ENCODE results near the gene EDN2. TPM values are rescaled to one million over a fixed set of nuclear protein-coding genes. Genes with fewer than 3 reads are reported as not detected.

Gene EDN2
- total RNA-seq, 4 donors from 2014 or later: 0.78 to 3.1 TPM; not detected in 2

DNA sequence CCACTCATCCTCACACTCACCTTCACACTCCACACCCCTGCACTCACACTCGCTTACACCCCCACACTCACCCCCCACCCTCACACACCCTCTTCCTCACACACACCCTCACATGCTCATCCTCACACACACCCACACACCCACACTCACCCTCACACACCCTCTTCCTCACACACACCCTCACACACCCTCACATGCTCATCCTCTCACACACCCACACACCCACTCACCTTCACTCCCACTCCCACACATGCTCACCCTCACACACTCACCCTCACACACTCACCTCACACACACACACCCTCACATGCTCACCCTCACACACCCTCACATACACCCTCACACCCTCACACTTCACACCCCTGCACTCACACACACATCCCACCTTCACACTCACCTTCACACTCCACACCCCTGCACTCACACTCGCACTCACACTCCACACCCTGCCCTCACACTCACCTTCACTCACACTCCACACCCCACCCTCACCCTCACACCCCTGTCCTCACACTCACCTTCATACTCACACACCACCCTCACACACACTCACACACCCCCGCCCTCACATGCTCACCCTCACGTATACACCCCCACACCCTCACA lies 42.6 kb upstream of the EDN2 start:
- no peak for DNase-seq (ENCODE audit: low spot score in 2 of 2)

DNA sequence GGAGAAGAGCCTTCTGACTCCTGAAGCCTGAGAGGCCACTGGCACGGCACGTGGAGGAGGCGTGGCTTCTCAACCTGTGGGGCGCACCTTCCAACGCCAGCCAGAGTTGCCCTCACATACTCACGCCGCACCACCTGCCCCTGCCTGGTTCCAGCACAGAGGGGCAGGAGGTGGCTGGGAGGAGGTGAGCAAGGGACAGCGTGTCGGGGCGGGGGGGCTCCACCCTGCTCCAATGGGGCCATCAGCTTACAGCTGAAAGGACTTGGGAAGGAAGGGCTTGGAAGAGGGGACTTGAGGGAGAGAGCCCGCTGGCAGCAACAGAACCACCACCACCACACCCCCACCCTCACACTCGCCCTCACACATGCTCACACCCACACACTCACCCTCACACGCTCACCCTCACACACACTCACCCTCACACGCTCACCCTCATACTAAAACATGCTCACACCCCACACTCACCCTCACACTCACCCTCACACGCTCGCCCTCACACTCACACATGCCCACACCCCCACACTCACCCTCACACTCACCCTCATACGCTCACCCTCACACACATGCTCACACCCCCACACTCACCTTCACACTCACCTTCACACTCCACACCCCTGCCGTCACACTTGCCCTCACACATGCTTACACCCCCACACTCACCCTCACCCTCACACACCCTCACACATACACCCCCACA lies 41.6 kb upstream of the EDN2 start:
- WGBS, 2 donors: 80 to 82% methylated on average over 17 to 18 of the region's 18 CpGs

More for the DNA sequence above, 42.6 kb upstream of the EDN2 start:
- no peaks in the 10 kb centered on the region for H3K4me1 ChIP-seq
- peaks cover 0 to 11% (median 0%) of the 10 kb centered on the region in 3 donors for H3K36me3 ChIP-seq
- no peak overlapping the region for H3K27ac ChIP-seq
- WGBS, 2 donors: 88 to 92% methylated on average over 4 of the region's 4 CpGs
- H3K9me3 ChIP-seq: no peaks in the 10 kb centered on the region
- no peaks in the 10 kb centered on the region for H3K27me3 ChIP-seq
- TF ChIP-seq POLR2A (IDR thresholded peaks at IDR 0.05): no peak
- TF ChIP-seq EP300 (IDR thresholded peaks at IDR 0.05): no peak
- H3K4me3 ChIP-seq: no peak overlapping the region

DNA sequence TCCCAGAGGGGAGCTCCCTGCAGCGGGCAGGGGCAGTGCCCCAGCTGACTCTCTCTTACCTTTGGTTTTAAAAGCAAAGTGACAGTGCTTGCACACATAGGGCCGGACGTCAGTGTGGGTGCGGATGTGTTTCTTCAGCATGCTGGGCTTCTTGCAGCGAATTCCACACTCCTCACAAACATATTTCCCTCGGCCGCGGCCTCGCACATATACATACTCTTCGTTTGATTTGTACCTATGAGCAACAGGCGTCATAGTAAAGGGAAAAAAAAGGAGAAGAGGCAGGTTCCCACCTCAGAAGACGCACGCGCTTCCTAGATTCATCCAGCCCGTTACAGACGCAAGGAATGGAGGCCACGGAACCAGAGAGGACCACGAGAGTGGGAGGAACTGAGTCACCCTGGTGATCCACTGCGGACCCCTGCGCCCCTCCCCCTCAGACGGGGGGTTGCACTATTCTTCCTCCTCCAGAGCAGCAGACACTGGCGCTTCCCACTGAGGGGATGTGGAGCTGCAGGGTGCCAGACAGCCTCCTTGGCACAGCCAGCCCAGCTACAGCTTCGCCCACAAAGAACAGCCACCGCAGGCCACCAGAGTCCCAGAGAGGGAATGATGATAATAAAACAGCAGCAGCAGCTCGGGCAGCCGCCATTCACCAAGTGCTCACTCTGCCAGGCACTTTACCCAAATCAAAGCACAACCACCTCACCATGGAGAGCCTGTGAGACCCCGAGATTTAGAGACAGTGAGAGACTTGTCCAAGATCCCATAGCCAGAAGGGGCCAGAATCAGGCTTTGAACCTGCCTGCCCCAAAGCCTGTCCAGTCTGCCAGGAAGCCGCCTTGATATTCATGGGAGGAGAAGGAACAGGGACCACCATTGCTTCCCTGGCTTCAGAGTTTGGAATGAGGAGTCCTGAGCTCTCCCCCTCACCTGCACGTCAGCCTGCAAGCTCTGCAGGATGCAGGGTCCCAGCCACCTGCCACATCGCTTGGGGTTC lies 40.5 kb upstream of the EDN2 start:
- Histone ChIP-seq H3K36me3 (peaks cover 0 to 11% (median 0%) of the 10 kb centered on the region in 3 donors), H3K4me1 (no peaks in the 10 kb centered on the region), H3K27me3 (no peaks in the 10 kb centered on the region), H3K27ac (no peak overlapping the region), H3K4me3 (no peak overlapping the region), H3K9me3 (no peaks in the 10 kb centered on the region)
- TF ChIP-seq POLR2A (IDR thresholded peaks at IDR 0.05): no peak
- TF ChIP-seq EP300 (IDR thresholded peaks at IDR 0.05): no peak
- TF ChIP-seq, protein P1, sequence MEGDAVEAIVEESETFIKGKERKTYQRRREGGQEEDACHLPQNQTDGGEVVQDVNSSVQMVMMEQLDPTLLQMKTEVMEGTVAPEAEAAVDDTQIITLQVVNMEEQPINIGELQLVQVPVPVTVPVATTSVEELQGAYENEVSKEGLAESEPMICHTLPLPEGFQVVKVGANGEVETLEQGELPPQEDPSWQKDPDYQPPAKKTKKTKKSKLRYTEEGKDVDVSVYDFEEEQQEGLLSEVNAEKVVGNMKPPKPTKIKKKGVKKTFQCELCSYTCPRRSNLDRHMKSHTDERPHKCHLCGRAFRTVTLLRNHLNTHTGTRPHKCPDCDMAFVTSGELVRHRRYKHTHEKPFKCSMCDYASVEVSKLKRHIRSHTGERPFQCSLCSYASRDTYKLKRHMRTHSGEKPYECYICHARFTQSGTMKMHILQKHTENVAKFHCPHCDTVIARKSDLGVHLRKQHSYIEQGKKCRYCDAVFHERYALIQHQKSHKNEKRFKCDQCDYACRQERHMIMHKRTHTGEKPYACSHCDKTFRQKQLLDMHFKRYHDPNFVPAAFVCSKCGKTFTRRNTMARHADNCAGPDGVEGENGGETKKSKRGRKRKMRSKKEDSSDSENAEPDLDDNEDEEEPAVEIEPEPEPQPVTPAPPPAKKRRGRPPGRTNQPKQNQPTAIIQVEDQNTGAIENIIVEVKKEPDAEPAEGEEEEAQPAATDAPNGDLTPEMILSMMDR (IDR thresholded peaks at IDR 0.05): no peak
- DNase-seq (ENCODE audit: low spot score in 2 of 2): no peak
- WGBS, 2 donors: 87 to 89% methylated on average over 27 to 30 of the region's 30 CpGs

More for the DNA sequence above, 41.6 kb upstream of the EDN2 start:
- TF ChIP-seq, protein P1 (IDR thresholded peaks at IDR 0.05): no peak
- no peak for TF ChIP-seq POLR2A (IDR thresholded peaks at IDR 0.05)
- TF ChIP-seq EP300 (IDR thresholded peaks at IDR 0.05): no peak
- no peak for DNase-seq (ENCODE audit: low spot score in 2 of 2)
- Histone ChIP-seq H3K4me3 (no peak overlapping the region), H3K27ac (no peak overlapping the region), H3K9me3 (no peaks in the 10 kb centered on the region), H3K36me3 (peaks cover 0 to 11% (median 0%) of the 10 kb centered on the region in 3 donors), H3K4me1 (no peaks in the 10 kb centered on the region), H3K27me3 (no peaks in the 10 kb centered on the region)

DNA sequence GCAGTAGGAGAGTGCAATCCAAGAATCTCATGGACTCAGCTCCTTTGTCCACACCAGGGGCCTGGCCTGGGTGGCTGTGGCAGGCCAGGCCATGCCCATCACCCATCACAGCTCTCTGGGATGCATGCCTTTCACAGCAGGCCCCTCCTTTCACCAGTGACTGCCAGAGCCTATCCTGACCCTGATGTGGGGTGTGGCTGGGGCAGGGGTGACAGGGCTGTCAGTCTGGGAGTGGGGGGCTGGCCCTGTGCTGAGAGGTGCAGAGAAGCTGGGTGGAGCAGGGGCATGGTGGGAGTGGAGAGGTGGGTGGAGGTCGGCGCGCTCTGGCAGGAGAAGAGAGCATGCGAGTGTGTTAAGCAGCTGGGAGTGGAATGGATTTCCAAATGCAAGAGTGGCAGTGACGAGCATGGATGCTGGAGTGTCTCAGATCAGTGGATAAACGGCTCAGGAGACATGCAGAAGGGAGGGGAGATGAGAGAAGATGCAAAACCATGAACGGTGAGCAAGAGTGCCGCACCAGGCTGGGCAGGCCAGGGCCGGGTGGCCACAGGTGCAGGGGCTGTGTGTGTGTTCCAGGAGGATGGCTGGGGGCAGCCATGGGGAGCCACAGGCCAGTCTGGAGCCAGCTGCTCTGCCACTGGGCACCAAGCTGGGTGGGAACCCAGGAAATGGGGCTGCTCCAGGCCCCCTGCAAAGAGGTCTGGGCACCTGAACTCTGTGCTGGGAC lies 39.6 kb upstream of the EDN2 start:
- Histone ChIP-seq H3K9me3 (no peaks in the 10 kb centered on the region), H3K27me3 (no peaks in the 10 kb centered on the region), H3K4me1 (no peaks in the 10 kb centered on the region), H3K4me3 (no peak overlapping the region), H3K36me3 (peaks cover 0 to 11% (median 0%) of the 10 kb centered on the region in 3 donors), H3K27ac (no peak overlapping the region)
- TF ChIP-seq, protein P1 (IDR thresholded peaks at IDR 0.05): no peak
- TF ChIP-seq EP300 (IDR thresholded peaks at IDR 0.05) (no peak), POLR2A (IDR thresholded peaks at IDR 0.05) (no peak)
- WGBS, 2 donors: 72 to 79% methylated on average over 9 of the region's 9 CpGs
- no peak for DNase-seq (ENCODE audit: low spot score in 2 of 2)

DNA sequence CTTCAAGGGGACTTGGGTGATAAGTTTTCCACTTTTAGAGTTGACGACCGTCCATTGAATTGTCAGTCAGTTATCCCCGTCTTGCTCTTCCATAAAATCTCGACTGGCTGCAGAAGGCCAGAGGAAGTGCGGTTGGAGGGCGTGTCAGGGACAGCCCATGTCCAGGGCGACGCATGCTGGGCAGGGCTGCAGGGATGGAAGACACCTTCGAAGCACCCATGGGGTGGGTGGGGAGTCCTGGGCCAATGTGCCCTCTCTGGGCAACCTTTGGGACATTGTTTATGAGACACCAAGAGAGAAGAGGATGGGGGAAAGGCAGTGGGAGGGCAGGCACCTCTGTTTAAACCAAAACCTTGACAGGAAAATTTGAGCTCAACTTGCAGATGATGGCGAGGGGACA lies 38.6 kb upstream of the EDN2 start:
- no peak for TF ChIP-seq POLR2A (IDR thresholded peaks at IDR 0.05)
- TF ChIP-seq EP300 (IDR thresholded peaks at IDR 0.05): no peak
- TF ChIP-seq, protein P1 (IDR thresholded peaks at IDR 0.05): no peak
- 80 to 84% methylated on average over 10 of the region's 10 CpGs for WGBS, 2 donors
- Histone ChIP-seq H3K27me3 (no peaks in the 10 kb centered on the region), H3K4me3 (no peak overlapping the region), H3K36me3 (peaks cover 0 to 11% (median 0%) of the 10 kb centered on the region in 3 donors), H3K4me1 (no peaks in the 10 kb centered on the region), H3K27ac (no peak overlapping the region), H3K9me3 (no peaks in the 10 kb centered on the region)
- DNase-seq (ENCODE audit: low spot score in 2 of 2): no peak

Data from tibial nerve (tissue), 4 donors.